ENCODE results near the gene CRIM1.
"Not testable (repeated sequence)": the region's sequence is repeated elsewhere in the genome, so short reads cannot be mapped to it uniquely, and the experiment has no call there.

The CRIM1 gene

GRCh38 chr2:36355151-36355889, at the start of gene CRIM1:
TSS of gene CRIM1 (plus strand) at chr2:36355778. CDS start at chr2:36356293, 515 bp downstream.
- peak; percentile 92 for DNase-seq (ENCODE audit: low read depth)

GRCh38 chr2:36307441-36307840, 48.1 kb upstream of the CRIM1 start:
- DNase-seq (ENCODE audit: low read depth) = no peak

- not testable (repeated sequence) for DNase-seq (ENCODE audit: low read depth)
Observed at GRCh38 chr2:36310444-36310843, 45.1 kb upstream of the CRIM1 start.

- peak; percentile 7 for DNase-seq (ENCODE audit: low read depth)
Observed at GRCh38 chr2:36318547-36318946, 37.0 kb upstream of the CRIM1 start.

- peak; percentile 61 for DNase-seq (ENCODE audit: low read depth)
Observed at GRCh38 chr2:36322108-36322507, 33.5 kb upstream of the CRIM1 start.

- DNase-seq (ENCODE audit: low read depth) = no peak
Observed at GRCh38 chr2:36326286-36326685, 29.3 kb upstream of the CRIM1 start.

- peak; percentile 6 for DNase-seq (ENCODE audit: low read depth)
Observed at GRCh38 chr2:36329251-36329650, 26.3 kb upstream of the CRIM1 start.

- peak; percentile 67 for DNase-seq (ENCODE audit: low read depth)
Observed at GRCh38 chr2:36329746-36330472, 25.7 kb upstream of the CRIM1 start.

- DNase-seq (ENCODE audit: low read depth) = no peak
Observed at GRCh38 chr2:36330473-36331395, 24.8 kb upstream of the CRIM1 start.

GRCh38 chr2:36333350-36334012, 22.1 kb upstream of the CRIM1 start:
- DNase-seq (ENCODE audit: low read depth) = no peak

- no peak for DNase-seq (ENCODE audit: low read depth)
Observed at GRCh38 chr2:36335597-36335996, 20.0 kb upstream of the CRIM1 start.

- no peak for DNase-seq (ENCODE audit: low read depth)
Observed at GRCh38 chr2:36336321-36336720, 19.3 kb upstream of the CRIM1 start.

- no peak for DNase-seq (ENCODE audit: low read depth)
Observed at GRCh38 chr2:36337354-36337753, 18.2 kb upstream of the CRIM1 start.

- no peak for DNase-seq (ENCODE audit: low read depth)
Observed at GRCh38 chr2:36338124-36338826, 17.3 kb upstream of the CRIM1 start.

GRCh38 chr2:36338827-36339145, 16.8 kb upstream of the CRIM1 start:
- DNase-seq (ENCODE audit: low read depth) = peak; percentile 70

GRCh38 chr2:36339607-36340218, 15.9 kb upstream of the CRIM1 start:
- peak; percentile 80 for DNase-seq (ENCODE audit: low read depth)

GRCh38 chr2:36343606-36344005, 12.0 kb upstream of the CRIM1 start:
- no peak for DNase-seq (ENCODE audit: low read depth)

- no peak for DNase-seq (ENCODE audit: low read depth)
Observed at GRCh38 chr2:36348721-36349120, 6.9 kb upstream of the CRIM1 start.

- DNase-seq (ENCODE audit: low read depth) = no peak
Observed at GRCh38 chr2:36351291-36351690, 4.3 kb upstream of the CRIM1 start.

- DNase-seq (ENCODE audit: low read depth) = peak; percentile 60
Observed at GRCh38 chr2:36351736-36352349, 3.7 kb upstream of the CRIM1 start.

All from amniotic epithelial cell (primary cell).